MCF 10A (cell line): ENCODE data around the gene SGCD. TPM values are rescaled to one million over a fixed set of nuclear protein-coding genes. Genes with fewer than 3 reads are reported as not detected.

Source experiments
- BruUV-seq: library from RNA; stranded (reverse); fragments of 400-500 nt; replicated peaks from 2 replicates; lab custom pipeline; 2021; lab: Mats Ljungman, UMichigan
- CTCF ChIA-PET: fragments of 300-600 bp; sonication (Branson Sonifier 250); formaldehyde crosslinking; extraction: SDS; loops from one replicate; lab custom pipeline; 2021; ENCODE audit warnings: antibody characterized with exemption, inconsistent platforms; lab: Yijun Ruan, JAX
- POLR2A ChIA-PET: fragments of 300-600, 350-650 bp; sonication (Branson Sonifier 250); formaldehyde crosslinking; extraction: SDS; loops from one replicate; lab custom pipeline; 2020; ENCODE audit warnings: antibody characterized with exemption, inconsistent platforms; lab: Yijun Ruan, JAX
- DNase-seq: peaks from one replicate; pipeline ENCODE4 v3.0.0-alpha.2; 2018; ENCODE audit not compliant: unreplicated experiment
- H3K27ac Mint-ChIP-seq: one replicate; pipeline ENCODE4 v1.8.0; 2022; ENCODE audit warnings: mild to moderate bottlenecking, low read depth, mixed read lengths; ENCODE audit not compliant: unreplicated experiment
- H3K27me3 Mint-ChIP-seq: one replicate; pipeline ENCODE4 v1.8.0; 2022; ENCODE audit warnings: mixed read lengths; ENCODE audit not compliant: insufficient read depth, unreplicated experiment
- H3K36me3 Mint-ChIP-seq: one replicate; pipeline ENCODE4 v1.8.0; 2022; ENCODE audit warnings: mild to moderate bottlenecking, moderate library complexity, mixed read lengths; ENCODE audit not compliant: insufficient read depth, unreplicated experiment
- H3K4me1 Mint-ChIP-seq: one replicate; pipeline ENCODE4 v1.8.0; 2022; ENCODE audit warnings: mixed read lengths; ENCODE audit not compliant: insufficient read depth, unreplicated experiment
- H3K4me3 Mint-ChIP-seq: one replicate; pipeline ENCODE4 v1.8.0; 2022; ENCODE audit warnings: mild to moderate bottlenecking, moderate library complexity, mixed read lengths; ENCODE audit not compliant: unreplicated experiment
- H3K9me3 Mint-ChIP-seq: one replicate; pipeline ENCODE4 v1.8.0; 2022; ENCODE audit warnings: mixed read lengths; ENCODE audit not compliant: unreplicated experiment
- CTCF ChIP-seq: fragments of 200-600 bp; IDR thresholded peaks from one replicate; pipeline ENCODE4 v1.8.0; 2022; ENCODE audit warnings: antibody characterized with exemption, mild to moderate bottlenecking; ENCODE audit not compliant: unreplicated experiment
- intact Hi-C: fragments of 100-400 bp; cut with micrococcal nuclease; formaldehyde crosslinking; loops from 2 replicates; pipeline ENCODE4 v1.14.1; 2022
- total RNA-seq: library from RNA; stranded (reverse); gene quantifications from 2 replicates; pipeline ENCODE4 v1.2.3, GENCODE V29; 2022

Gene SGCD
- total RNA-seq, 1 experiment from 2014 or later = 0.14 TPM

GRCh38 chr5:156667616-156668015 lies 340.7 kb downstream of the SGCD start:
- Mint-ChIP-seq H3K36me3 (no peaks in the 10 kb centered on the region), H3K27ac (no peak overlapping the region), H3K27me3 (no peaks in the 10 kb centered on the region), H3K4me1 (no peaks in the 10 kb centered on the region), H3K9me3 (no peaks in the 10 kb centered on the region), H3K4me3 (no peak overlapping the region)
- no peak for DNase-seq
- no TSS peak for BruUV-seq
- TF ChIP-seq CTCF = no peak
- POLR2A ChIA-PET = no interaction called here
- CTCF ChIA-PET = interaction anchor here (0.7 kb wide), 1 partner anchor 719 kb away, joined by 3 read pairs; no protein-coding TSS in a partner anchor
- intact Hi-C loops = no loop called here

- Mint-ChIP-seq H3K4me3 (no peak overlapping the region), H3K36me3 (no peaks in the 10 kb centered on the region), H3K27me3 (no peaks in the 10 kb centered on the region), H3K9me3 (no peaks in the 10 kb centered on the region), H3K4me1 (no peaks in the 10 kb centered on the region), H3K27ac (no peak overlapping the region)
- intact Hi-C loops = no loop called here
- ChIA-PET CTCF (no interaction called here), POLR2A (no interaction called here)
- no TSS peak for BruUV-seq
- no peak for DNase-seq
- no peak for TF ChIP-seq CTCF
Observed at GRCh38 chr5:156669416-156669815, 342.5 kb downstream of the SGCD start.

GRCh38 chr5:156670615-156671014 lies 343.7 kb downstream of the SGCD start:
- no TSS peak for BruUV-seq
- no peak overlapping the region for H3K4me3 Mint-ChIP-seq
- no peaks in the 10 kb centered on the region for H3K4me1 Mint-ChIP-seq
- H3K9me3 Mint-ChIP-seq = no peaks in the 10 kb centered on the region
- no peak overlapping the region for H3K27ac Mint-ChIP-seq
- no peaks in the 10 kb centered on the region for H3K27me3 Mint-ChIP-seq
- POLR2A ChIA-PET = no interaction called here
- CTCF ChIA-PET = no interaction called here
- intact Hi-C loops = no loop called here
- TF ChIP-seq CTCF = no peak
- H3K36me3 Mint-ChIP-seq = no peaks in the 10 kb centered on the region
- DNase-seq = no peak

- ChIA-PET POLR2A (no interaction called here), CTCF (interaction anchor here (0.7 kb wide), 1 partner anchor 975 kb away, joined by 3 read pairs; no protein-coding TSS in a partner anchor)
- no peaks in the 10 kb centered on the region for H3K36me3 Mint-ChIP-seq
- no TSS peak for BruUV-seq
- H3K4me3 Mint-ChIP-seq = no peak overlapping the region
- no peaks in the 10 kb centered on the region for H3K27me3 Mint-ChIP-seq
- H3K4me1 Mint-ChIP-seq = no peaks in the 10 kb centered on the region
- intact Hi-C loops = no loop called here
- no peak for DNase-seq
- no peaks in the 10 kb centered on the region for H3K9me3 Mint-ChIP-seq
- TF ChIP-seq CTCF = no peak
- H3K27ac Mint-ChIP-seq = no peak overlapping the region
Observed at GRCh38 chr5:156675395-156675794, 348.4 kb downstream of the SGCD start.
